Fibroblast of lung (primary cell): ENCODE results near the gene NUP62.

Experiments used
- CTCF ChIP-seq, 2 donors: IDR thresholded peaks in 1 of 2; conservative IDR thresholded peaks in 1 of 2; 1 replicate in 1 of 2; 2 replicates in 1 of 2; pipeline ENCODE4 v1.5.1; 2011 to 2012; ENCODE audit warnings: low read length in 2 of 2, control low read depth in 1 of 2, inconsistent platforms in 1 of 2, low read depth in 1 of 2, mild to moderate bottlenecking in 1 of 2
- EZH2 ChIP-seq: IDR thresholded peaks from 2 replicates; pipeline ENCODE4 v1.5.1; 2012; ENCODE audit warnings: low read length, control low read depth, mild to moderate bottlenecking; ENCODE audit errors: missing control alignments

GRCh38 chr19:49889687-49890348 is 39.5 kb downstream of the NUP62 start:
- TF ChIP-seq CTCF (conservative IDR thresholded peaks at IDR 0.05 in 1 of 2, IDR thresholded peaks at IDR 0.05 in 1 of 2; ENCODE audit: low read depth in 1 of 2, low read length in 2 of 2), result peak; percentile 45 to 60
- no peak for TF ChIP-seq EZH2
